Measurements from ENCODE around the gene ASPSCR1.
"Not testable (repeated sequence)": the region's sequence is repeated elsewhere in the genome, so short reads cannot be mapped to it uniquely, and the experiment has no call there.

Gene ASPSCR1

GRCh38 chr17:82023447-82024241, 46.2 kb downstream of the ASPSCR1 start:
- no peak for DNase-seq (ENCODE audit: low read depth in 2 of 2)

GRCh38 chr17:82024859-82025258, 47.4 kb downstream of the ASPSCR1 start:
- no peak for DNase-seq (ENCODE audit: low read depth in 2 of 2)

- no peak for DNase-seq (ENCODE audit: low read depth in 2 of 2)
Observed at GRCh38 chr17:82025401-82026107, 48.1 kb downstream of the ASPSCR1 start.

GRCh38 chr17:82028246-82028645, 50.8 kb downstream of the ASPSCR1 start:
- no peak for DNase-seq (ENCODE audit: low read depth in 2 of 2)

GRCh38 chr17:82028966-82029365, 51.5 kb downstream of the ASPSCR1 start:
- no peak for DNase-seq (ENCODE audit: low read depth in 2 of 2)

- DNase-seq (ENCODE audit: low read depth in 2 of 2): no peak
Observed at GRCh38 chr17:82029391-82029790, 52.0 kb downstream of the ASPSCR1 start.

GRCh38 chr17:82029990-82030469, 52.6 kb downstream of the ASPSCR1 start:
- no peak for DNase-seq (ENCODE audit: low read depth in 2 of 2)

- DNase-seq (ENCODE audit: low read depth in 2 of 2): peak; percentile 56 to 62
Observed at GRCh38 chr17:82030470-82031302, 53.3 kb downstream of the ASPSCR1 start.

- no peak for DNase-seq (ENCODE audit: low read depth in 2 of 2)
Observed at GRCh38 chr17:82031303-82031884, 54.0 kb downstream of the ASPSCR1 start, which contains the start of gene RAC3. TSS of gene RAC3 (plus strand) at chr17:82031678. CDS start at chr17:82031762, 84 bp downstream.

- no peak for DNase-seq (ENCODE audit: low read depth in 2 of 2)
Observed at GRCh38 chr17:82031885-82032627, 54.6 kb downstream of the ASPSCR1 start.

GRCh38 chr17:82033359-82034085, 56.1 kb downstream of the ASPSCR1 start:
- DNase-seq (ENCODE audit: low read depth in 2 of 2): no peak

GRCh38 chr17:82034371-82035011, 57.1 kb downstream of the ASPSCR1 start:
- no peak for DNase-seq (ENCODE audit: low read depth in 2 of 2)

- DNase-seq (ENCODE audit: low read depth in 2 of 2): no peak
Observed at GRCh38 chr17:82035488-82035887, 58.1 kb downstream of the ASPSCR1 start.

- no peak for DNase-seq (ENCODE audit: low read depth in 2 of 2)
Observed at GRCh38 chr17:82035956-82036633, 58.7 kb downstream of the ASPSCR1 start.

- DNase-seq (ENCODE audit: low read depth in 2 of 2): no peak
Observed at GRCh38 chr17:82036634-82037091, 59.2 kb downstream of the ASPSCR1 start.

GRCh38 chr17:82037092-82037888, 59.9 kb downstream of the ASPSCR1 start, which contains the start of gene DCXR:
TSS of gene DCXR (minus strand) at chr17:82037697. CDS start at chr17:82037682, 15 bp downstream.
- DNase-seq (ENCODE audit: low read depth in 2 of 2): peak; percentile 84 to 86

GRCh38 chr17:82037889-82038195, 60.4 kb downstream of the ASPSCR1 start:
- DNase-seq (ENCODE audit: low read depth in 2 of 2): no peak

GRCh38 chr17:82038796-82039409, 61.5 kb downstream of the ASPSCR1 start:
- DNase-seq (ENCODE audit: low read depth in 2 of 2): not testable (repeated sequence)

Measured in activated CD8-positive, alpha-beta memory T cell treated with anti-CD3 and anti-CD28 coated beads for 4 hours (primary cell).